C4-2B (cell line): ENCODE data around the gene NFIB.

ENCODE experiments used
- H3K27ac ChIP-seq: fragments of 450-650 bp; 2 replicates; pipeline ENCODE4 v1.5.1; 2017
- ZFX ChIP-seq: fragments of 450-650 bp; IDR thresholded peaks from 2 replicates; pipeline ENCODE4 v1.6.1; 2017
- TF ChIP-seq, protein P1 (sequence below): fragments of 450-650 bp; conservative IDR thresholded peaks from 2 replicates; pipeline ENCODE4 v1.5.1; 2017; ENCODE audit warnings: mild to moderate bottlenecking

NFIB gene

DNA sequence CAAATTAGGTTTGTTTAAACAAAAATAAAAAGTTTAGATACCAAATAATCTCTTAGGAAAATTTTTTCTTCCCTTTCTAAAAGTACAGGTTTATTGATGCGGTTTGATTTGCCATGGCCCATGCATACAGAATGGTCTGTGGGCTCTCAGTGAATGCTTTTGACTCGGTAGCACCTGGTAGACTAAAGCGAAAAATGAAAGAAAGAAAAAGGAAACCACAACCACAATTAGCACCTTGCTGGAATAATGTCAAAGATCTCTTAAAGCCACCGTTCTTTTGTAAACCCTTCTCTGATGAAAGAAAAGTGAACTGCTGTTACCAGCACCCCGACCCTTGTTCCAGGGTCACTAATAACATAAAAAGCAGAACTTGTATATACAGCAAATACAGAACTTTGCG lies 157.9 kb downstream of the NFIB start:
- H3K27ac ChIP-seq, result no peak overlapping the region
- TF ChIP-seq ZFX, result no peak
- TF ChIP-seq, protein P1, sequence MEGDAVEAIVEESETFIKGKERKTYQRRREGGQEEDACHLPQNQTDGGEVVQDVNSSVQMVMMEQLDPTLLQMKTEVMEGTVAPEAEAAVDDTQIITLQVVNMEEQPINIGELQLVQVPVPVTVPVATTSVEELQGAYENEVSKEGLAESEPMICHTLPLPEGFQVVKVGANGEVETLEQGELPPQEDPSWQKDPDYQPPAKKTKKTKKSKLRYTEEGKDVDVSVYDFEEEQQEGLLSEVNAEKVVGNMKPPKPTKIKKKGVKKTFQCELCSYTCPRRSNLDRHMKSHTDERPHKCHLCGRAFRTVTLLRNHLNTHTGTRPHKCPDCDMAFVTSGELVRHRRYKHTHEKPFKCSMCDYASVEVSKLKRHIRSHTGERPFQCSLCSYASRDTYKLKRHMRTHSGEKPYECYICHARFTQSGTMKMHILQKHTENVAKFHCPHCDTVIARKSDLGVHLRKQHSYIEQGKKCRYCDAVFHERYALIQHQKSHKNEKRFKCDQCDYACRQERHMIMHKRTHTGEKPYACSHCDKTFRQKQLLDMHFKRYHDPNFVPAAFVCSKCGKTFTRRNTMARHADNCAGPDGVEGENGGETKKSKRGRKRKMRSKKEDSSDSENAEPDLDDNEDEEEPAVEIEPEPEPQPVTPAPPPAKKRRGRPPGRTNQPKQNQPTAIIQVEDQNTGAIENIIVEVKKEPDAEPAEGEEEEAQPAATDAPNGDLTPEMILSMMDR, result no peak

DNA sequence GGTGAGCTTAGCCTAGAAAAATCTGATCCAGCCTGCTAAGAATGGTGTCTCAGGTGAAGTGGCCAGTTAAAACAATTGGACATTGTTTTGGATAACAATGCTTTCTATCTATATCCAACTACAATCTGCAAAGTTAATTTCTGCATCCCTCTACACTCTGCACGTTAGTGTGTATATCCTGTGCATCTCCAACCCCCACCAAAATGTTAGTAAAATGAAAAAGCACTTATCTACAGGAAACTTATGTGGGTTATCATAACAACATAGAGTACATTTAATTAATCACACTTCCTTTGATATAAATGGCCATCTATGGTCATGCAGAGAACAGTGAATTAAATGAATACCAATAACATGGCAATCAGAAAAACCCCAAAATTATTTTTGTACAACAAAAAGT lies 158.7 kb downstream of the NFIB start:
- H3K27ac ChIP-seq, result no peak overlapping the region
- TF ChIP-seq, protein P1, result no peak

DNA sequence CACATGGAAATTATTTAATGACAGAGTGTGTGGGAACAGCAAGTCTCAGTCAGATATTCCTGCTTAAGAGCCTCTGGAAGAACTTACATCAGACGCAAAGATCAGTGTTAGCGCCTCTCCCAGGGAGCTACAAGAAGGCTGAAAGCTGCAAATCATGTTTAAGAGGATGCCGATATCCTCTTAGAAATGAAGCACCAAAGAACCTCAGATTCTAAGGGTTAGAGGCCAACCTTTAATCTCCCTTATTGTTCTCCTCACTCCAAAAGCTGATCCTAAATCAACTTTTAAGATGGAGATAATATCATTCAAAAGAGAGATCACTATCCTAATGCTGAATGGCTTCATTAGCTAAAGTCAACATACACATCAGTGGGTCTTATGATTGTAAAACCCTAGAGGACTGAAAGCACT lies 160.6 kb downstream of the NFIB start:
- H3K27ac ChIP-seq, result no peak overlapping the region
- TF ChIP-seq, protein P1, result no peak
- TF ChIP-seq ZFX, result no peak

DNA sequence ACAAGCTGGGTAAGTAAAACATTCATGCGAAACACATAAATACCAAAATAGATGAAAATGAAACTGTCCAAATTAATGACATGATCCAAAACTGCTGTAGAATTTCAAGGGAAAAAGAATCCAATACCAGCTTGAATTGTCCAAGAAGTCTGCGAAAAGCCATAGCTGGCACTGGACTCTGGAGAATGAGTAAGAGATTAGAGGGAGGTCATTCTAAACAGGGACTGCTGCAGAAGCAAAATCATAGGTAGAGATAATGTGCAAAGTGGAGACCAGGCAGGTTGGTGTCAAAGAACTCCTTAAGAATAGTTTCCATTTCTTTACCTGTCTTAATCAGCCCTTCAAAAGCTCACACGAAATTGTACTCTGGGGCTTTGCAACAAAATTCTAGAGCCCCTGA lies 162.5 kb downstream of the NFIB start:
- no peak overlapping the region for H3K27ac ChIP-seq
- TF ChIP-seq, protein P1, result no peak
- TF ChIP-seq ZFX, result no peak

DNA sequence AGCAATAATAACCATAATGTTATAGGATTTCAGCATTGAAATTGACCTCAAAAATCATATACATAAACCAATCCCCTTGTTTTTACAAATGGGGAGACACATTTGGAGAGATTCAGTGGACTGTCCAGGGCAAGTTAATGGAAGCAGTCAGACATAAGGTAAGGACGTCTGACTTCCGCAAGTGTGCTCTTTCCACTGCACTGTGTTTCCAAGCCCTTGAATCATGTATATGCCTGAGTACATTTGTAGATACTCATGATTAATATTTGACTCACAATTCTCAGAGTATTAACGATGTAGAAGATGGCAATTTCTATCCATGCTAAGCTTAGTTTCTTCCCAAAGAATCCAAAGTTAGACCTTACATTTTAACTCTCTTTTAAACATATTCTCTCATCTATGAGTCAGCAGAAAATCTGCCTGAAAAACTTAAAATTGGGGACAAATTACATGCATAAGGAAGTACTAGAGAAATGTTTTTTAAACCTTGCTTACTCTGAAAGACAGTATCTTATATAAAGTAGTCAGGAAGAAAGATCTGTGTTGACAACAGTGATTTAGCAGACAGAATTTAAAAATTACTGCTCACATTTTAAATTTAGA lies 165.3 kb downstream of the NFIB start:
- no peak overlapping the region for H3K27ac ChIP-seq
- TF ChIP-seq, protein P1, result no peak
- TF ChIP-seq ZFX, result no peak

DNA sequence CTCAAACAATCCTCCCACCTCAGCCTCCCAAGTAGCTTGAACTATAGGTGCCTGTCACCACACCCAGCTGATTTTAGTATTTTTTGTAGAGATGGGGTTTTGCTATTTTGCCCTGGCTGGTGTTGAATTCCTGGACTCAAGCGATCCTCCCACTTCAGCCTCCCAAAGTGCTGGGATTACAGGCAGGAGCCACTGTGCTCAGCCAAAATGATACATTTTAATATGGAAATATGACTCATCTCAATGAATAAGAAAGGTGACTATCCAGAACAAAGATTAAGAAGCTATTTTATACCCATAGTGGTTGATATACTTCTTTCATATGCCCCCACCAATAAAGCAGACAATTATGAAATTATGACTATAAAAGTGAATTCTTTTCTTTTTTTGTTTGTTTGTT lies 166.2 kb downstream of the NFIB start:
- TF ChIP-seq ZFX, result no peak
- TF ChIP-seq, protein P1, result no peak

DNA sequence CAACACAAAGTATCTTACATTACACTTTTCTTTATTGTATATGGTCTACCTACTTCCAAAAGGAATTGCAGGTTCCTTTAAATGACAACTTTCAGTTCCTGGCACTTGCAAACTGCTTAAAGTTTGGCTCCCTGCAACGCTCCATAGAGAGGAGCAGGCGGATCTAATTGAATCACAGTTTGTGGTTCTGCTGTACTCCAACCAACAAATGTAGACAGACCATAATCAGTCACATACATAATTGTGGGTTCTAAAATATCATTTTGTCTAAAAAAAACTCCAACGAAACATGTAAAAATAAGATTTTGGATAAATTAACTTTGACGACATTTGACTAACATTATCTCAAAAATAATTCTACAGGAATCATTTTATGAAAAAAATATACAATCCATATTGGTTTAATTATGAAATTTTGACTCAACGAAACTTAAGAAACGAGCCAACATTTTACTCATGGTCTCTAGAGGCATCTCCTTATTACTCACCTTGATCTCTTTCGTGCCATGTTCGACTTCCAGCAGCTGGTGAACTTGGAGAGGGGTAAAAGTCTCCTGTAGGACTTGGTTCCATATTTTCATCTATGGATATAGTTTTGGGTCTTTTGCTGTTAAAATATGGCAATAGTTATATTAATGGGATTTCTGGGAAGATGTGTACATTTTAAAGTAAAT lies 167.6 kb downstream of the NFIB start:
- TF ChIP-seq, protein P1, result no peak
- no peak overlapping the region for H3K27ac ChIP-seq

More for the DNA sequence above, 166.2 kb downstream of the NFIB start:
- no peak overlapping the region for H3K27ac ChIP-seq
